H1 (cell line): ENCODE measurements around the gene NT5DC3. TPM values are rescaled to one million over a fixed set of nuclear protein-coding genes. Genes with fewer than 3 reads are reported as not detected.

Experiments
- CTCF ChIA-PET: fragments of 300-600 bp; sonication (Branson Sonifier 250); formaldehyde crosslinking; loops from one replicate; lab custom pipeline; 2021; ENCODE audit not compliant: partially characterized antibody; lab: Charles Lee
- POLR2A ChIA-PET: fragments of 300-600 bp; sonication (Branson Sonifier 250); formaldehyde crosslinking; loops from one replicate; lab custom pipeline; 2021; ENCODE audit warnings: inconsistent platforms; ENCODE audit not compliant: partially characterized antibody; lab: Charles Lee
- DNase-seq, 2 experiments: peaks; one replicate each; pipeline versions ENCODE4 v3.0.0 to v3.0.0-alpha.2; 2010 to 2022; ENCODE audit warnings: low spot score in 2 of 2, low read depth in 1 of 2, mixed read lengths in 1 of 2
- FAIRE-seq: peaks from 2 replicates; lab custom pipeline; 2011; peaks lifted over from hg19 to GRCh38; lab: Jason Lieb, UNC
- H2AFZ ChIP-seq: 2 replicates; pipeline ENCODE4 v1.8.1; 2012; ENCODE audit warnings: low read length, inconsistent platforms
- H2AK5ac ChIP-seq: 2 replicates; pipeline ENCODE4 v1.6.1; 2013; ENCODE audit warnings: low read depth, low read length
- H2BK120ac ChIP-seq: replicated peaks from 2 replicates; pipeline ENCODE3; 2013; ENCODE audit warnings: low read depth, low read length, inconsistent platforms
- H2BK12ac ChIP-seq: 2 replicates; pipeline ENCODE4 v1.6.1; 2013; ENCODE audit warnings: low read depth, low read length
- H2BK15ac ChIP-seq: 2 replicates; pipeline ENCODE4 v1.6.1; 2013; ENCODE audit warnings: low read length
- H2BK20ac ChIP-seq: 2 replicates; pipeline ENCODE4 v1.6.1; 2013; ENCODE audit warnings: low read length
- H2BK5ac ChIP-seq: 2 replicates; pipeline ENCODE4 v1.6.1; 2013; ENCODE audit warnings: low read depth, low read length
- H3K14ac ChIP-seq: 2 replicates; pipeline ENCODE4 v1.6.1; 2013; ENCODE audit warnings: inconsistent platforms; ENCODE audit not compliant: insufficient read length
- H3K18ac ChIP-seq: 2 replicates; pipeline ENCODE4 v1.6.1; 2013; ENCODE audit warnings: low read length; ENCODE audit errors: extremely low read depth
- H3K23ac ChIP-seq: 2 replicates; pipeline ENCODE4 v1.6.1; 2013; ENCODE audit warnings: inconsistent platforms; ENCODE audit not compliant: insufficient read length
- H3K23me2 ChIP-seq: 2 replicates; pipeline ENCODE4 v1.6.1; 2013; ENCODE audit warnings: low read depth, low read length
- H3K27ac ChIP-seq: 2 replicates; pipeline ENCODE4 v1.6.1; 2011; ENCODE audit warnings: low read depth, low read length, inconsistent platforms
- H3K27me3 ChIP-seq, 4 experiments: replicated peaks in 1 of 4; 1 replicate in 1 of 4; 2 replicates in 3 of 4; pipeline versions ENCODE4 v1.6.1 to v1.8.1; 2011 to 2013; ENCODE audit warnings: low read length in 3 of 4, mild to moderate bottlenecking in 3 of 4, inconsistent platforms in 2 of 4, mixed read lengths in 2 of 4, moderate library complexity in 1 of 4; ENCODE audit not compliant: control insufficient read depth in 3 of 4, insufficient read depth in 3 of 4; ENCODE audit errors: extremely low read depth in 1 of 4
- H3K36me3 ChIP-seq, 4 experiments: 2 replicates each; pipeline versions ENCODE4 v1.6.1 to v1.8.1; 2011 to 2013; ENCODE audit warnings: mild to moderate bottlenecking in 4 of 4, low read length in 3 of 4, moderate library complexity in 2 of 4, control low read depth in 1 of 4, inconsistent platforms in 1 of 4; ENCODE audit not compliant: insufficient read depth in 4 of 4, control insufficient read depth in 2 of 4
- H3K4ac ChIP-seq: replicated peaks from 2 replicates; pipeline ENCODE3; 2013; ENCODE audit warnings: low read length, low read depth, mixed read lengths, inconsistent platforms; ENCODE audit not compliant: insufficient read length
- H3K4me1 ChIP-seq, 4 experiments: replicated peaks in 1 of 4; 1 replicate in 1 of 4; 2 replicates in 3 of 4; pipeline versions ENCODE4 v1.6.1 to v1.8.1; 2011 to 2013; ENCODE audit warnings: low read length in 3 of 4, inconsistent platforms in 2 of 4, mixed read lengths in 1 of 4; ENCODE audit not compliant: insufficient read depth in 4 of 4, control insufficient read depth in 3 of 4
- H3K4me2 ChIP-seq, 2 experiments: 2 replicates each; pipeline versions ENCODE4 v1.6.1 to v1.8.1; 2011 to 2013; ENCODE audit warnings: low read depth in 2 of 2, low read length in 2 of 2, control low read depth in 1 of 2, inconsistent platforms in 1 of 2, mild to moderate bottlenecking in 1 of 2; ENCODE audit not compliant: insufficient read depth in 1 of 2
- H3K4me3 ChIP-seq, 4 experiments: fragments of 200-600, 300-600 bp in 1 of 4; sonication (generic), shearing (Covaris generic), sonication (Bioruptor Twin) in 1 of 4; 2 replicates each; pipeline versions ENCODE4 v1.5.1 to v1.8.1; 2011 to 2016; ENCODE audit warnings: low read length in 4 of 4, low read depth in 3 of 4, control low read depth in 2 of 4, inconsistent platforms in 2 of 4, mild to moderate bottlenecking in 2 of 4, mixed read lengths in 1 of 4, moderate library complexity in 1 of 4; ENCODE audit not compliant: insufficient read depth in 2 of 4; ENCODE audit errors: extremely low read depth in 1 of 4
- H3K56ac ChIP-seq: replicated peaks from 2 replicates; pipeline ENCODE3; 2013; ENCODE audit warnings: low read depth, mild to moderate bottlenecking, mixed read lengths, low read length, inconsistent platforms; ENCODE audit not compliant: insufficient read length
- H3K79me1 ChIP-seq: 2 replicates; pipeline ENCODE4 v1.6.1; 2013; ENCODE audit warnings: low read depth, low read length, control low read depth
- H3K79me2 ChIP-seq, 2 experiments: 2 replicates each; pipeline versions ENCODE4 v1.6.1 to v1.8.1; 2012 to 2013; ENCODE audit warnings: low read length in 2 of 2, mild to moderate bottlenecking in 2 of 2, inconsistent platforms in 1 of 2; ENCODE audit not compliant: insufficient read depth in 2 of 2, control insufficient read depth in 1 of 2
- H3K9ac ChIP-seq, 4 experiments: replicated peaks in 1 of 4; 1 replicate in 1 of 4; 2 replicates in 3 of 4; pipeline versions ENCODE4 v1.6.1 to v1.8.1; 2011 to 2013; ENCODE audit warnings: low read depth in 3 of 4, low read length in 3 of 4, control low read depth in 2 of 4, mild to moderate bottlenecking in 2 of 4, moderate library complexity in 2 of 4, inconsistent platforms in 1 of 4; ENCODE audit errors: extremely low read depth in 1 of 4
- H3K9me3 ChIP-seq, 2 experiments: 2 replicates each; pipeline versions ENCODE4 v1.6.1 to v1.8.1; 2012 to 2013; ENCODE audit warnings: mild to moderate bottlenecking in 2 of 2, moderate library complexity in 2 of 2, control low read depth in 1 of 2, inconsistent platforms in 1 of 2, low read depth in 1 of 2, low read length in 1 of 2, mixed read lengths in 1 of 2; ENCODE audit not compliant: insufficient read depth in 2 of 2
- H4K20me1 ChIP-seq, 2 experiments: replicated peaks in 1 of 2; 2 replicates each; pipeline versions ENCODE3 to v1.8.1; 2011 to 2013; ENCODE audit warnings: inconsistent platforms in 2 of 2, low read length in 2 of 2, mild to moderate bottlenecking in 1 of 2; ENCODE audit not compliant: insufficient read depth in 2 of 2, control insufficient read depth in 1 of 2
- H4K5ac ChIP-seq: 2 replicates; pipeline ENCODE4 v1.6.1; 2013; ENCODE audit warnings: low read length, low read depth, mixed read lengths, inconsistent platforms; ENCODE audit not compliant: insufficient read length
- H4K8ac ChIP-seq: 2 replicates; pipeline ENCODE4 v1.8.0; 2013; ENCODE audit warnings: mild to moderate bottlenecking, moderate library complexity, low read length, inconsistent platforms; ENCODE audit not compliant: insufficient read depth; ENCODE audit errors: extremely low read depth
- H4K91ac ChIP-seq: replicated peaks from 2 replicates; pipeline ENCODE3; 2013; ENCODE audit warnings: low read length, mixed read lengths, inconsistent platforms; ENCODE audit not compliant: insufficient read length
- BRCA1 ChIP-seq: IDR thresholded peaks from 2 replicates; pipeline ENCODE4 v1.6.1; 2012; ENCODE audit warnings: low read depth, low read length, improper control_type of control experiment
- EGR1 ChIP-seq: IDR thresholded peaks from 2 replicates; pipeline ENCODE4 v1.6.1; 2011; ENCODE audit warnings: low read depth, low read length, borderline replicate concordance
- GTF2F1 ChIP-seq: IDR thresholded peaks from 2 replicates; pipeline ENCODE4 v1.6.1; 2012; ENCODE audit warnings: low read depth, low read length, improper control_type of control experiment, borderline replicate concordance
- HDAC2 ChIP-seq, 2 experiments: fragments of 300-600 bp in 1 of 2; sonication (generic) in 1 of 2; IDR thresholded peaks; 2 replicates each; pipeline ENCODE4 v1.6.1; 2011 to 2012; ENCODE audit warnings: low read depth in 2 of 2, low read length in 2 of 2, mild to moderate bottlenecking in 2 of 2, moderate library complexity in 2 of 2, borderline replicate concordance in 1 of 2, inconsistent platforms in 1 of 2
- WGBS, 2 experiments: shearing (Covaris generic) in 1 of 2; methylation state at CpG; one replicate each; pipeline versions ENCODE4 v1.1.6 to v1.1.7; 2013 to 2015; ENCODE audit warnings: low lambda C conversion rate in 2 of 2, mixed read lengths in 2 of 2, inconsistent platforms in 1 of 2, low coverage in 1 of 2, missing lambda C conversion rate in 1 of 2; ENCODE audit not compliant: insufficient replicate concordance in 2 of 2, insufficient coverage in 1 of 2, insufficient read length in 1 of 2; ENCODE audit errors: extremely low coverage in 1 of 2, missing lambda C conversion rate in 1 of 2; 5-methylcytosine and 5-hydroxymethylcytosine counted together
- polyA plus RNA-seq, 7 experiments: library from polyadenylated mRNA; depleted of rRNA in 3 of 7; stranded (reverse) in 5 of 7; unstranded in 2 of 7; fragments of >200 nt in 5 of 7; fragments of 200-250 nt in 2 of 7; gene quantifications; 1 replicate in 5 of 7; 2 replicates in 1 of 7; 4 replicates in 1 of 7; pipeline versions ENCODE4 v1.2.1 to v1.2.3, GENCODE V29; 2011 to 2013; ENCODE audit warnings: missing spikeins in 2 of 7, mixed read lengths in 2 of 7
- total RNA-seq: library from RNA; stranded (reverse); fragmentation: NEBNext Ultra II Directional; extraction: Animal tissue kit (Norgen Biotek cat#: 25700); gene quantifications from 2 replicates; pipeline ENCODE4 v1.2.1, GENCODE V29; 2021

NT5DC3 gene
- total and polyA plus RNA-seq, 2 of the 8 experiments (the other 6 are each of a cell fraction or from before 2014, with no cell fraction given) = 5.4 to 14.8 TPM

- Histone ChIP-seq H3K23me2 (0 out of 2 replicates have a peak, but pooled peaks cover under 1% of the 10 kb centered on the region), H3K23ac (no peak overlapping the region), H3K9ac (no peak overlapping the region), H2BK20ac (no peak overlapping the region), H3K4me2 (no peak overlapping the region), H2AK5ac (no peak overlapping the region), H4K5ac (peak overlapping the region; percentile 15), H2BK12ac (no peak overlapping the region), H2BK15ac (no peak overlapping the region), H3K27me3 (peaks cover 0 to 2% (median under 1%) of the 10 kb centered on the region in 4 experiments; a peak in 4 of 7 replicates), H3K27ac (no peak overlapping the region), H4K8ac (no peak overlapping the region), H4K91ac (no peak overlapping the region), H3K4ac (no peak overlapping the region), H2BK5ac (no peak overlapping the region), H4K20me1 (peaks cover 0 to 12% of the 10 kb centered on the region in 2 experiments), H2BK120ac (no peak overlapping the region), H3K9me3 (no peaks in the 10 kb centered on the region), H3K79me2 (peaks cover 0 to 74% of the 10 kb centered on the region in 2 experiments), H3K14ac (no peak overlapping the region), H3K79me1 (peaks cover 9% of the 10 kb centered on the region), H3K56ac (no peak overlapping the region), H3K18ac (no peak overlapping the region), H2AFZ (no peak overlapping the region), H3K4me3 (no peak overlapping the region), H3K4me1 (peaks cover 0 to 3% (median 1%) of the 10 kb centered on the region in 4 experiments; a peak in 1 of 7 replicates), H3K36me3 (no peaks in the 10 kb centered on the region)
- TF ChIP-seq GTF2F1 (no peak), EGR1 (no peak), BRCA1 (no peak), HDAC2 (IDR thresholded peaks at IDR 0.05; ENCODE audit: borderline replicate concordance in 1 of 2, low read depth in 2 of 2, low read length in 2 of 2) (no peak)
- WGBS, 2 experiments = 65% methylated on average over 3 of the region's 3 CpGs; no CpG with 5 or more reads in 1 of the 2 experiments
- CTCF ChIA-PET = interaction anchor here (0.9 to 3.0 kb wide), 8 partner anchors 15 to 624 kb away, joined by 3 to 11 read pairs (median 4); partner anchors contain the start of gene HSP90B1
- DNase-seq (no peak), FAIRE-seq (no peak)
- POLR2A ChIA-PET = interaction anchor here (0.9 kb wide), 1 partner anchor 9 kb away, joined by 3 read pairs; no protein-coding TSS in a partner anchor
Measured at GRCh38 chr12:103834942-103835341, 6.1 kb downstream of the NT5DC3 start.
